ENCODE data around the gene PUS1. TPM values are rescaled to one million over a fixed set of nuclear protein-coding genes. Genes with fewer than 3 reads are reported as not detected.

PUS1 gene
- total RNA-seq, 1 experiment from 2014 or later, result 117 TPM

GRCh38 chr12:131911028-131911650 lies 17.9 kb upstream of the PUS1 start:
- WGBS (ENCODE audit: extremely low coverage, insufficient read length, low lambda C conversion rate), result no CpG with 5 or more reads among the region's 17 CpGs
- H3K4me1 Mint-ChIP-seq, result 0 out of 4 replicates have a peak, but pooled peaks cover 0 to 2% of the 10 kb centered on the region in 2 experiments
- Histone ChIP-seq H3K27me3 (ENCODE audit: insufficient read depth, low read length) (no peaks in the 10 kb centered on the region), H3K9ac (ENCODE audit: extremely low read depth, insufficient read length, low read length) (no peak overlapping the region), H3K56ac (ENCODE audit: insufficient read length, low read depth, low read length) (no peak overlapping the region), H2BK120ac (ENCODE audit: low read depth, low read length, poor library complexity, severe bottlenecking) (no peak overlapping the region), H4K8ac (replicated peaks; ENCODE audit: insufficient read length, low read depth, low read length) (no peak overlapping the region), H3K4me1 (ENCODE audit: insufficient read depth, low read length) (no peaks in the 10 kb centered on the region), H3K4me2 (ENCODE audit: insufficient read depth, insufficient read length, low read length) (no peak overlapping the region), H3K79me2 (ENCODE audit: insufficient read depth, low read length) (no peaks in the 10 kb centered on the region), H3K79me1 (ENCODE audit: insufficient read depth, low read depth, low read length, poor library complexity, severe bottlenecking) (no peaks in the 10 kb centered on the region), H3K27ac (ENCODE audit: insufficient read length, low read depth, low read length) (no peak overlapping the region), H4K5ac (ENCODE audit: insufficient read length, low read depth, low read length) (no peak overlapping the region), H3K23me2 (ENCODE audit: insufficient read length, low read depth, low read length, poor library complexity, severe bottlenecking) (no peaks in the 10 kb centered on the region), H3K9me3 (ENCODE audit: control insufficient read depth, low read depth, low read length) (no peaks in the 10 kb centered on the region), H2AK5ac (ENCODE audit: insufficient read length, low read length) (no peak overlapping the region), H3K23ac (ENCODE audit: insufficient read length, low read depth, low read length) (no peak overlapping the region), H3K4ac (ENCODE audit: low read depth, low read length) (no peak overlapping the region), H3T11ph (ENCODE audit: low read length) (no peak overlapping the region), H4K91ac (ENCODE audit: insufficient read length, low read depth, low read length) (no peak overlapping the region), H3K18ac (ENCODE audit: insufficient read length, low read depth, low read length) (no peak overlapping the region), H4K20me1 (ENCODE audit: control insufficient read depth, insufficient read depth, insufficient read length) (peaks cover 3% of the 10 kb centered on the region), H2BK20ac (ENCODE audit: low read depth, low read length, poor library complexity, severe bottlenecking) (no peak overlapping the region), H2AFZ (ENCODE audit: low read length) (no peak overlapping the region), H2BK15ac (ENCODE audit: low read depth, low read length) (no peak overlapping the region), H2BK5ac (ENCODE audit: insufficient read length, low read length) (no peak overlapping the region), H3K14ac (ENCODE audit: insufficient read depth, low read length) (no peak overlapping the region), H2BK12ac (ENCODE audit: insufficient read length, low read depth, low read length) (no peak overlapping the region)
- no peak for DNase-seq
- H3K4me3 Mint-ChIP-seq, result no peak overlapping the region
- TF ChIP-seq, protein P1, sequence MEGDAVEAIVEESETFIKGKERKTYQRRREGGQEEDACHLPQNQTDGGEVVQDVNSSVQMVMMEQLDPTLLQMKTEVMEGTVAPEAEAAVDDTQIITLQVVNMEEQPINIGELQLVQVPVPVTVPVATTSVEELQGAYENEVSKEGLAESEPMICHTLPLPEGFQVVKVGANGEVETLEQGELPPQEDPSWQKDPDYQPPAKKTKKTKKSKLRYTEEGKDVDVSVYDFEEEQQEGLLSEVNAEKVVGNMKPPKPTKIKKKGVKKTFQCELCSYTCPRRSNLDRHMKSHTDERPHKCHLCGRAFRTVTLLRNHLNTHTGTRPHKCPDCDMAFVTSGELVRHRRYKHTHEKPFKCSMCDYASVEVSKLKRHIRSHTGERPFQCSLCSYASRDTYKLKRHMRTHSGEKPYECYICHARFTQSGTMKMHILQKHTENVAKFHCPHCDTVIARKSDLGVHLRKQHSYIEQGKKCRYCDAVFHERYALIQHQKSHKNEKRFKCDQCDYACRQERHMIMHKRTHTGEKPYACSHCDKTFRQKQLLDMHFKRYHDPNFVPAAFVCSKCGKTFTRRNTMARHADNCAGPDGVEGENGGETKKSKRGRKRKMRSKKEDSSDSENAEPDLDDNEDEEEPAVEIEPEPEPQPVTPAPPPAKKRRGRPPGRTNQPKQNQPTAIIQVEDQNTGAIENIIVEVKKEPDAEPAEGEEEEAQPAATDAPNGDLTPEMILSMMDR (conservative IDR thresholded peaks at IDR 0.05), result no peak
- no peaks in the 10 kb centered on the region for H3K27me3 Mint-ChIP-seq (ENCODE audit: low read depth)
- H3K27ac Mint-ChIP-seq, result no peak overlapping the region; a peak in 1 of 7 replicates
- peaks cover 12 to 45% (median 45%) of the 10 kb centered on the region in 3 experiments; a peak in 6 of 7 replicates for H3K36me3 Mint-ChIP-seq (ENCODE audit: insufficient read depth in 1 of 3, low read depth in 3 of 3)
- H3K9me3 Mint-ChIP-seq, result no peaks in the 10 kb centered on the region

Measured in H9 (cell line).